ENCODE results near the gene NTRK3.

- no peak for TF ChIP-seq EZH2 (IDR thresholded peaks at IDR 0.05; ENCODE audit: insufficient read depth, poor library complexity, severe bottlenecking)
- no peak for TF ChIP-seq EZH2phosphoT487 (IDR thresholded peaks at IDR 0.05; ENCODE audit: insufficient read depth, low read depth)
Measured at GRCh38 chr15:87942316-87942715, 314.2 kb downstream of the NTRK3 start.
